ENCODE measurements around the gene SYCE3. TPM values are rescaled to one million over a fixed set of nuclear protein-coding genes. Genes with fewer than 3 reads are reported as not detected.

SYCE3 gene
- total and polyA plus RNA-seq, 2 donors (not counting 3 experiments of a cell fraction or from before 2014, with no cell fraction given): not detected

- BruUV-seq (replicated peaks): no TSS peak
- dilution Hi-C loops (cut with MboI; ENCODE audit: extremely low pct_ligation_motif_present, low sequenced_read_pairs): no loop called here
- FAIRE-seq (no peak), DNase-seq (ENCODE audit: low read depth, low spot score) (no peak)
- TF ChIP-seq MYC (IDR thresholded peaks at IDR 0.05; ENCODE audit: low read depth, low read length) (no peak), EZH2 (IDR thresholded peaks at IDR 0.05; ENCODE audit: borderline replicate concordance, low read depth, low read length, severe bottlenecking) (no peak), JUN (IDR thresholded peaks at IDR 0.05; ENCODE audit: borderline replicate concordance, insufficient read depth, insufficient read length, low read depth) (no peak), MAX (IDR thresholded peaks at IDR 0.05; ENCODE audit: insufficient read depth, insufficient read length) (no peak), CTCF (IDR thresholded peaks at IDR 0.05; ENCODE audit: extremely low read depth in 1 of 2, insufficient read depth in 1 of 2, low read depth in 1 of 2, low read length in 2 of 2) (no peak), FOS (IDR thresholded peaks at IDR 0.05; ENCODE audit: borderline replicate concordance, insufficient read depth, low read length) (no peak), GATA2 (IDR thresholded peaks at IDR 0.05; ENCODE audit: insufficient read depth, insufficient read length, low read depth, low read length) (no peak), POLR2AphosphoS5 (IDR thresholded peaks at IDR 0.05; ENCODE audit: insufficient read depth, low read depth, low read length) (no peak), POLR2A (IDR thresholded peaks at IDR 0.05; ENCODE audit: low read depth, low read length) (no peak)
- Histone ChIP-seq H3K4me1 (ENCODE audit: control insufficient read depth, extremely low read depth, insufficient read depth, low read length) (no peaks in the 10 kb centered on the region), H2AFZ (ENCODE audit: low read depth, low read length) (no peak overlapping the region), H3K79me2 (ENCODE audit: control insufficient read depth, insufficient read depth, low read length) (no peaks in the 10 kb centered on the region), H3K27ac (ENCODE audit: insufficient read depth, low read depth, low read length) (no peak overlapping the region), H3K27me3 (ENCODE audit: control insufficient read depth in 2 of 2, insufficient read depth in 2 of 2, low read length in 2 of 2) (no peaks in the 10 kb centered on the region), H3K36me3 (ENCODE audit: control insufficient read depth in 2 of 2, extremely low read depth in 1 of 2, insufficient read depth in 2 of 2, low read length in 2 of 2) (no peaks in the 10 kb centered on the region), H4K20me1 (replicated peaks; ENCODE audit: control insufficient read depth, extremely low read depth, insufficient read depth, low read length) (no peaks in the 10 kb centered on the region), H3K9me1 (replicated peaks; ENCODE audit: control insufficient read depth, extremely low read depth, insufficient read depth, low read length) (no peaks in the 10 kb centered on the region), H3K9ac (replicated peaks; ENCODE audit: extremely low read depth, insufficient read depth, low read length) (no peak overlapping the region), H3K4me3 (replicated peaks in 1 of 3; ENCODE audit: insufficient read depth in 1 of 3, low read depth in 1 of 3, low read length in 3 of 3) (no peak overlapping the region), H3K4me2 (ENCODE audit: insufficient read depth, low read length) (no peak overlapping the region), H3K9me3 (replicated peaks; ENCODE audit: control insufficient read depth, insufficient read depth, low read length) (no peaks in the 10 kb centered on the region)
- ChIA-PET CTCF (interaction anchor here (1.0 to 5.2 kb wide), 6 partner anchors 11 to 118 kb away, joined by 5 to 91 read pairs (median 8); partner anchors contain the start of gene SYCE3), POLR2A (no interaction called here)
- intact Hi-C loops (cut with micrococcal nuclease): no loop called here
These were observed 11.0 kb upstream of the SYCE3 start for GRCh38 chr22:50573491-50574382.
